SK-N-SH treated with all-trans-retinoic acid at 6 μM for 48 hours (cell line): ENCODE results near the gene OR6Q1.

Experiments used
- ATAC-seq: fragments of 200-7000 bp; cut with Tn5 transposase; 3 replicates; pipeline ENCODE4 v1.9.1; 2020; ENCODE audit warnings: mild to moderate bottlenecking, moderate library complexity
- ARNTL ChIP-seq: fragments of 450-650 bp; formaldehyde crosslinking; IDR thresholded peaks from 2 replicates; pipeline ENCODE4 v1.5.0; 2020; ENCODE audit warnings: low read depth, mild to moderate bottlenecking, moderate library complexity, borderline replicate concordance
- BACH2 ChIP-seq: fragments of 250-450 bp; sonication (Bioruptor Pico); IDR thresholded peaks from 2 replicates; pipeline ENCODE4 v1.9.0; 2021; ENCODE audit warnings: mild to moderate bottlenecking, borderline replicate concordance
- CREB5 ChIP-seq: fragments of 250-450 bp; sonication (Bioruptor Pico); IDR thresholded peaks from 2 replicates; pipeline ENCODE4 v1.5.1; 2020; ENCODE audit warnings: low read depth, mild to moderate bottlenecking, moderate library complexity
- CSDC2 ChIP-seq: fragments of 250-450 bp; sonication (Bioruptor Pico); IDR thresholded peaks from 2 replicates; pipeline ENCODE4 v1.5.0; 2020; ENCODE audit warnings: mild to moderate bottlenecking, moderate library complexity
- ESRRG ChIP-seq: fragments of 250-450 bp; sonication (Bioruptor Pico); IDR thresholded peaks from 2 replicates; pipeline ENCODE4 v1.6.1; 2021; ENCODE audit warnings: mild to moderate bottlenecking
- GLIS3 ChIP-seq: fragments of 250-450 bp; sonication (Bioruptor Pico); IDR thresholded peaks from 2 replicates; pipeline ENCODE4 v1.5.0; 2020; ENCODE audit warnings: mild to moderate bottlenecking, moderate library complexity
- ISL1 ChIP-seq: fragments of 250-450 bp; sonication (Bioruptor Pico); IDR thresholded peaks from 2 replicates; pipeline ENCODE4 v2.1.2; 2022; ENCODE audit warnings: mild to moderate bottlenecking, moderate library complexity
- OSR1 ChIP-seq: fragments of 250-450 bp; sonication (Bioruptor Pico); IDR thresholded peaks from 2 replicates; pipeline ENCODE4 v1.8.0; 2022; ENCODE audit warnings: moderate library complexity, mild to moderate bottlenecking, inconsistent platforms
- RARB ChIP-seq: fragments of 250-450 bp; sonication (Bioruptor Pico); IDR thresholded peaks from 2 replicates; pipeline ENCODE4 v1.8.0; 2021; ENCODE audit warnings: mild to moderate bottlenecking, moderate library complexity
- SNAI2 ChIP-seq: fragments of 250-450 bp; sonication (Bioruptor Pico); IDR thresholded peaks from 2 replicates; pipeline ENCODE4 v1.5.0; 2020; ENCODE audit warnings: mild to moderate bottlenecking, moderate library complexity
- TCF4 ChIP-seq: fragments of 250-450 bp; sonication (Bioruptor Pico); IDR thresholded peaks from 2 replicates; pipeline ENCODE4 v1.8.0; 2021; ENCODE audit warnings: mild to moderate bottlenecking, moderate library complexity, borderline replicate concordance
- TOX ChIP-seq: fragments of 250-450 bp; sonication (Bioruptor Pico); IDR thresholded peaks from 2 replicates; pipeline ENCODE4 v1.8.0; 2021; ENCODE audit warnings: mild to moderate bottlenecking, moderate library complexity, borderline replicate concordance
- TSHZ2 ChIP-seq: fragments of 250-450 bp; sonication (Bioruptor Pico); IDR thresholded peaks from 2 replicates; pipeline ENCODE4 v1.5.0; 2020; ENCODE audit warnings: mild to moderate bottlenecking, moderate library complexity
- ZC3H10 ChIP-seq: fragments of 250-450 bp; sonication (Bioruptor Pico); IDR thresholded peaks from 2 replicates; pipeline ENCODE4 v1.5.1; 2021; ENCODE audit warnings: mild to moderate bottlenecking, moderate library complexity
- ZFP3 ChIP-seq: fragments of 250-450 bp; sonication (Bioruptor Pico); IDR thresholded peaks from 2 replicates; pipeline ENCODE4 v1.5.0; 2020; ENCODE audit warnings: mild to moderate bottlenecking, moderate library complexity
- ZFP30 ChIP-seq: fragments of 450-650 bp; formaldehyde crosslinking; IDR thresholded peaks from 2 replicates; pipeline ENCODE4 v1.5.0; 2022; ENCODE audit warnings: mild to moderate bottlenecking, moderate library complexity
- ZNF565 ChIP-seq: fragments of 450-650 bp; formaldehyde crosslinking; conservative IDR thresholded peaks from 2 replicates; pipeline ENCODE4 v1.5.0; 2020; ENCODE audit warnings: low read depth, mild to moderate bottlenecking, moderate library complexity
- ZNF70 ChIP-seq: fragments of 450-650 bp; formaldehyde crosslinking; IDR thresholded peaks from 2 replicates; pipeline ENCODE4 v1.5.0; 2020; ENCODE audit warnings: mild to moderate bottlenecking, moderate library complexity
- ZNF8 ChIP-seq: fragments of 450-650 bp; formaldehyde crosslinking; IDR thresholded peaks from 2 replicates; pipeline ENCODE4 v1.5.0; 2020; ENCODE audit warnings: mild to moderate bottlenecking, moderate library complexity
- TF ChIP-seq, protein P1 (sequence below): fragments of 250-450 bp; sonication (Bioruptor Pico); IDR thresholded peaks from 2 replicates; pipeline ENCODE4 v1.5.1; 2021; ENCODE audit warnings: mild to moderate bottlenecking, moderate library complexity
- TF ChIP-seq, protein P2 (sequence below): fragments of 250-450 bp; sonication (Bioruptor Pico); IDR thresholded peaks from 2 replicates; pipeline ENCODE4 v1.8.0; 2020; ENCODE audit warnings: mild to moderate bottlenecking, moderate library complexity, borderline replicate concordance
- TF ChIP-seq, protein P3 (sequence below): fragments of 250-450 bp; sonication (Bioruptor Pico); IDR thresholded peaks from 2 replicates; pipeline ENCODE4 v1.8.0; 2021; ENCODE audit warnings: low read depth, mild to moderate bottlenecking, moderate library complexity, borderline replicate concordance

OR6Q1 gene

GRCh38 chr11:58028687-58029411 is 1.9 kb upstream of the OR6Q1 start:
- no peak for ATAC-seq
- TF ChIP-seq CSDC2 (no peak), SNAI2 (CRISPR knock-in tag) (no peak), TSHZ2 (CRISPR knock-in tag) (no peak)

DNA sequence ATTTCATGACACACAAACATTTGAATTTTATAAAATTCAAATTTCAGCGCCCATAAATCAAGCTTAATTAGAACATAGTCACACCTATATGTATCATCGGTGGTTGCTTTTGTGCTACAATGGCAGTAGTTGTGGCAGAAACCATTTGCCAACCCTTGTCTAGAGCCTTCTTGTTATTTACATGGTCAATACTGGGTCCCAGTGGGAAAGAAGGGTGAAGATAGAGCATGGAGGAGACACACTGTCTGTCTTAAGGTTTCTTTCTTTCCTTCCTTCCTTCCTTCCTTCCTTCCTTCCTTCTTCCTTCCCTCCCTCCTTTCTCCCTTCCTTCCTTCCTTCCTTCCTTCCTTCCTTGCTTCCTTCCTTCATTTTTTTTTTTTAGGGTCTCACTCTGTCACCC is 3.7 kb downstream of the OR6Q1 start:
- no peak for ATAC-seq
- TF ChIP-seq, protein P1, sequence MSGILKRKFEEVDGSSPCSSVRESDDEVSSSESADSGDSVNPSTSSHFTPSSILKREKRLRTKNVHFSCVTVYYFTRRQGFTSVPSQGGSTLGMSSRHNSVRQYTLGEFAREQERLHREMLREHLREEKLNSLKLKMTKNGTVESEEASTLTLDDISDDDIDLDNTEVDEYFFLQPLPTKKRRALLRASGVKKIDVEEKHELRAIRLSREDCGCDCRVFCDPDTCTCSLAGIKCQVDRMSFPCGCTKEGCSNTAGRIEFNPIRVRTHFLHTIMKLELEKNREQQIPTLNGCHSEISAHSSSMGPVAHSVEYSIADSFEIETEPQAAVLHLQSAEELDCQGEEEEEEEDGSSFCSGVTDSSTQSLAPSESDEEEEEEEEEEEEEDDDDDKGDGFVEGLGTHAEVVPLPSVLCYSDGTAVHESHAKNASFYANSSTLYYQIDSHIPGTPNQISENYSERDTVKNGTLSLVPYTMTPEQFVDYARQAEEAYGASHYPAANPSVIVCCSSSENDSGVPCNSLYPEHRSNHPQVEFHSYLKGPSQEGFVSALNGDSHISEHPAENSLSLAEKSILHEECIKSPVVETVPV (CRISPR knock-in tag), result no peak
- TF ChIP-seq CREB5, result no peak
- no peak for TF ChIP-seq ZNF565 (CRISPR knock-in tag)
- TF ChIP-seq GLIS3, result no peak
- no peak for TF ChIP-seq ZC3H10 (CRISPR knock-in tag)
- TF ChIP-seq ARNTL, result no peak
- TF ChIP-seq TOX (CRISPR knock-in tag), result no peak
- no peak for TF ChIP-seq ZFP3
- no peak for TF ChIP-seq ZFP30 (CRISPR knock-in tag)
- no peak for TF ChIP-seq ZNF8
- no peak for TF ChIP-seq TCF4 (CRISPR knock-in tag)
- TF ChIP-seq, protein P2, sequence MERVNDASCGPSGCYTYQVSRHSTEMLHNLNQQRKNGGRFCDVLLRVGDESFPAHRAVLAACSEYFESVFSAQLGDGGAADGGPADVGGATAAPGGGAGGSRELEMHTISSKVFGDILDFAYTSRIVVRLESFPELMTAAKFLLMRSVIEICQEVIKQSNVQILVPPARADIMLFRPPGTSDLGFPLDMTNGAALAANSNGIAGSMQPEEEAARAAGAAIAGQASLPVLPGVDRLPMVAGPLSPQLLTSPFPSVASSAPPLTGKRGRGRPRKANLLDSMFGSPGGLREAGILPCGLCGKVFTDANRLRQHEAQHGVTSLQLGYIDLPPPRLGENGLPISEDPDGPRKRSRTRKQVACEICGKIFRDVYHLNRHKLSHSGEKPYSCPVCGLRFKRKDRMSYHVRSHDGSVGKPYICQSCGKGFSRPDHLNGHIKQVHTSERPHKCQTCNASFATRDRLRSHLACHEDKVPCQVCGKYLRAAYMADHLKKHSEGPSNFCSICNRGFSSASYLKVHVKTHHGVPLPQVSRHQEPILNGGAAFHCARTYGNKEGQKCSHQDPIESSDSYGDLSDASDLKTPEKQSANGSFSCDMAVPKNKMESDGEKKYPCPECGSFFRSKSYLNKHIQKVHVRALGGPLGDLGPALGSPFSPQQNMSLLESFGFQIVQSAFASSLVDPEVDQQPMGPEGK (CRISPR knock-in tag), result no peak
- TF ChIP-seq ISL1 (CRISPR knock-in tag), result no peak
- no peak for TF ChIP-seq CSDC2
- no peak for TF ChIP-seq RARB (CRISPR knock-in tag)
- no peak for TF ChIP-seq OSR1 (CRISPR knock-in tag)
- no peak for TF ChIP-seq SNAI2 (CRISPR knock-in tag)
- no peak for TF ChIP-seq ZNF70 (CRISPR knock-in tag)
- TF ChIP-seq ESRRG (CRISPR knock-in tag), result no peak
- no peak for TF ChIP-seq BACH2 (CRISPR knock-in tag)

GRCh38 chr11:58039589-58039988 is 8.8 kb downstream of the OR6Q1 start:
- TF ChIP-seq ZNF70 (CRISPR knock-in tag) (no peak), TOX (CRISPR knock-in tag) (no peak), RARB (CRISPR knock-in tag) (no peak), ESRRG (CRISPR knock-in tag) (no peak), ZFP30 (CRISPR knock-in tag) (no peak), ARNTL (no peak), ISL1 (CRISPR knock-in tag) (no peak), ZNF8 (no peak), TSHZ2 (CRISPR knock-in tag) (no peak), GLIS3 (no peak), CSDC2 (no peak), SNAI2 (CRISPR knock-in tag) (no peak)
- TF ChIP-seq, protein P3, sequence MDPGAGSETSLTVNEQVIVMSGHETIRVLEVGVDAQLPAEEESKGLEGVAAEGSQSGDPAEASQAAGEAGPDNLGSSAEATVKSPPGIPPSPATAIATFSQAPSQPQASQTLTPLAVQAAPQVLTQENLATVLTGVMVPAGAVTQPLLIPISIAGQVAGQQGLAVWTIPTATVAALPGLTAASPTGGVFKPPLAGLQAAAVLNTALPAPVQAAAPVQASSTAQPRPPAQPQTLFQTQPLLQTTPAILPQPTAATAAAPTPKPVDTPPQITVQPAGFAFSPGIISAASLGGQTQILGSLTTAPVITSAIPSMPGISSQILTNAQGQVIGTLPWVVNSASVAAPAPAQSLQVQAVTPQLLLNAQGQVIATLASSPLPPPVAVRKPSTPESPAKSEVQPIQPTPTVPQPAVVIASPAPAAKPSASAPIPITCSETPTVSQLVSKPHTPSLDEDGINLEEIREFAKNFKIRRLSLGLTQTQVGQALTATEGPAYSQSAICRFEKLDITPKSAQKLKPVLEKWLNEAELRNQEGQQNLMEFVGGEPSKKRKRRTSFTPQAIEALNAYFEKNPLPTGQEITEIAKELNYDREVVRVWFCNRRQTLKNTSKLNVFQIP (CRISPR knock-in tag), result no peak
- no peak for ATAC-seq
